Heart left ventricle (tissue), 13 donors: ENCODE results near the gene ASTN2.

ENCODE experiments used
- POLR2A ChIP-seq, 2 donors: fragments of 450-650 bp; IDR thresholded peaks; one replicate each; pipeline ENCODE4 v1.6.1; 2017; ENCODE audit warnings: antibody characterized with exemption in 2 of 2, mild to moderate bottlenecking in 2 of 2, moderate library complexity in 2 of 2
- TF ChIP-seq, protein P1 (sequence below), 12 donors: fragments of 200-600 bp; sonication (generic) in 4 of 12; IDR thresholded peaks; one replicate each; pipeline versions ENCODE4 v1.5.0 to v1.8.0; 2018 to 2022; ENCODE audit warnings: antibody characterized with exemption in 12 of 12, mild to moderate bottlenecking in 5 of 12
- donor health status: ischemic (EF 13 %, LVEDD 7.1; RV severe dilation, severe dysfunction).
- donor health status: DM: no; HTN: yes; CAD: no.
- donor health status: DM: no; HTN: no; CAD: no.
- donor health status: ischemic (EF 25% LVEDD 6.9; RV normal size, moderate dysfunction).
- donor health status: ischemic (EF 25% LVEDD 5.7; RV mildly dilated, moderate dysfunction).
- donor health status: ischemic (EF 35%, LVEDD 5.7; RV mildly dilated, moderate dysfunction).
- donor health status: nonischemic (EF 11% LVEDD 7.7; RV severe dilation, severe dysfunction).
- donor health status: DM: yes; HTN: yes; CAD: no.
- donor health status: PGD.
- donor health status: ischemic (EF 29% LVEDD 5.4; RV normal size, mild dysfunction).
- donor health status: nonischemic (EF 23%, LVEDD 6.1; RV moderate dilation, normal function).

GRCh38 chr9:116409638-116410037, 1005.2 kb downstream of the ASTN2 start:
- TF ChIP-seq, protein P1, sequence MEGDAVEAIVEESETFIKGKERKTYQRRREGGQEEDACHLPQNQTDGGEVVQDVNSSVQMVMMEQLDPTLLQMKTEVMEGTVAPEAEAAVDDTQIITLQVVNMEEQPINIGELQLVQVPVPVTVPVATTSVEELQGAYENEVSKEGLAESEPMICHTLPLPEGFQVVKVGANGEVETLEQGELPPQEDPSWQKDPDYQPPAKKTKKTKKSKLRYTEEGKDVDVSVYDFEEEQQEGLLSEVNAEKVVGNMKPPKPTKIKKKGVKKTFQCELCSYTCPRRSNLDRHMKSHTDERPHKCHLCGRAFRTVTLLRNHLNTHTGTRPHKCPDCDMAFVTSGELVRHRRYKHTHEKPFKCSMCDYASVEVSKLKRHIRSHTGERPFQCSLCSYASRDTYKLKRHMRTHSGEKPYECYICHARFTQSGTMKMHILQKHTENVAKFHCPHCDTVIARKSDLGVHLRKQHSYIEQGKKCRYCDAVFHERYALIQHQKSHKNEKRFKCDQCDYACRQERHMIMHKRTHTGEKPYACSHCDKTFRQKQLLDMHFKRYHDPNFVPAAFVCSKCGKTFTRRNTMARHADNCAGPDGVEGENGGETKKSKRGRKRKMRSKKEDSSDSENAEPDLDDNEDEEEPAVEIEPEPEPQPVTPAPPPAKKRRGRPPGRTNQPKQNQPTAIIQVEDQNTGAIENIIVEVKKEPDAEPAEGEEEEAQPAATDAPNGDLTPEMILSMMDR (IDR thresholded peaks at IDR 0.05) = no peak
- no peak for TF ChIP-seq POLR2A (IDR thresholded peaks at IDR 0.05)
